Colonic mucosa (tissue), 4 donors: Measurements from ENCODE around the gene USF1. TPM values are rescaled to one million over a fixed set of nuclear protein-coding genes. Genes with fewer than 3 reads are reported as not detected.

ENCODE experiments used
- DNase-seq: peaks from one replicate; pipeline ENCODE4 v3.0.0-alpha.2; 2020
- H3K27ac ChIP-seq: fragments of 200-600 bp; one replicate; pipeline ENCODE4 v1.8.0; 2021
- H3K27me3 ChIP-seq: fragments of 200-600 bp; one replicate; pipeline ENCODE4 v1.8.0; 2021
- H3K36me3 ChIP-seq: fragments of 200-600 bp; one replicate; pipeline ENCODE4 v1.8.0; 2021
- H3K4me1 ChIP-seq: fragments of 200-600 bp; one replicate; pipeline ENCODE4 v1.8.0; 2021; ENCODE audit warnings: mild to moderate bottlenecking
- H3K4me3 ChIP-seq: fragments of 200-600 bp; one replicate; pipeline ENCODE4 v1.8.0; 2021
- H3K9ac ChIP-seq, 2 donors: one replicate each; pipeline ENCODE4 v1.7.0; 2013; ENCODE audit warnings: control low read depth in 2 of 2, low read depth in 2 of 2, low read length in 2 of 2
- H3K9me3 ChIP-seq: fragments of 200-600 bp; one replicate; pipeline ENCODE4 v1.8.0; 2021
- CTCF ChIP-seq: fragments of 200-600 bp; IDR thresholded peaks from one replicate; pipeline ENCODE4 v1.8.0; 2022; ENCODE audit warnings: antibody characterized with exemption, mild to moderate bottlenecking
- intact Hi-C: fragments of 100-400 bp; cut with DNase I; formaldehyde crosslinking; loops from one replicate; pipeline ENCODE4 v1.14.1; 2022
- total RNA-seq, 2 donors: library from RNA; stranded (reverse); fragmentation: NEBNext Ultra II Directional in 1 of 2; extraction: Animal tissue kit (Norgen Biotek cat#: 25700) in 1 of 2; gene quantifications; one replicate each; pipeline ENCODE4 v1.2.1, GENCODE V29; 2021
- donor health status: healthy.
- donor health status: DM: no; HTN: no; CAD: no.
- donor health status: DM: no; HTN: no; CAD: no.

The USF1 gene
- total RNA-seq, 2 donors from 2014 or later = 63.6 TPM

- H3K4me3 ChIP-seq = no peak overlapping the region
- H3K27ac ChIP-seq = peak overlapping the region; percentile 95
- no peak overlapping the region for H3K9ac ChIP-seq
- H3K9me3 ChIP-seq = no peaks in the 10 kb centered on the region
- no peaks in the 10 kb centered on the region for H3K4me1 ChIP-seq
- TF ChIP-seq CTCF = no peak
- intact Hi-C loops = no loop called here
- H3K36me3 ChIP-seq = no peaks in the 10 kb centered on the region
- DNase-seq = no peak
- no peaks in the 10 kb centered on the region for H3K27me3 ChIP-seq
Measured at GRCh38 chr1:161012420-161012819, 33.4 kb downstream of the USF1 start.

- H3K36me3 ChIP-seq = no peaks in the 10 kb centered on the region
- intact Hi-C loops = no loop called here
- H3K27ac ChIP-seq = no peak overlapping the region
Measured at GRCh38 chr1:161009602-161010211, 36.1 kb downstream of the USF1 start.

GRCh38 chr1:161008869-161009510 is 36.8 kb downstream of the USF1 start:
- Histone ChIP-seq H3K27ac (no peak overlapping the region), H3K4me3 (no peak overlapping the region), H3K9me3 (no peaks in the 10 kb centered on the region), H3K9ac (no peak overlapping the region), H3K27me3 (no peaks in the 10 kb centered on the region), H3K4me1 (peaks cover 4% of the 10 kb centered on the region), H3K36me3 (no peaks in the 10 kb centered on the region)
- TF ChIP-seq CTCF = no peak
- no peak for DNase-seq
- intact Hi-C loops = no loop called here

More at GRCh38 chr1:161009602-161010211, 36.1 kb downstream of the USF1 start:
- H3K4me1 ChIP-seq = peaks cover 4% of the 10 kb centered on the region
- H3K9ac ChIP-seq = no peak overlapping the region
- H3K27me3 ChIP-seq = no peaks in the 10 kb centered on the region
- no peak for DNase-seq
- H3K4me3 ChIP-seq = no peak overlapping the region
- TF ChIP-seq CTCF = no peak
- H3K9me3 ChIP-seq = no peaks in the 10 kb centered on the region

DNA sequence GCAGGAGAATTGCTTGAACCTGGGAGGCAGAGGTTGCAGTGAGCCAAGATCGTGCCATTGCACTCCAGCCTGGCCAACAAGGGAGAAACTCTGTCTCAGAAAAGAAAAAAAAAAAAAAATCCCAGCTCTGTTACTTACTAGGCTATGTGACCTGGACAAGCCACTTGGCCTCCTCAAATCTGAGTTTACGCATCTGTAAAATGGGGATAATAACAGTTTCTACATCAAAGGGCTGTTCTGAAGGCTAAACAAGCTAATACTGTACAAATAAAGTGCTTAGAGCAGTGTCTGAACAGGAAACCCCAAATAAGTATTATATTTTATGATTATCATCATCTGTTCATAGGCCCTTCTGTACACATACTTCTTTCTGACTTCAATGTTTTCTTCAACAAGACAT is 38.4 kb downstream of the USF1 start:
- Histone ChIP-seq H3K36me3 (no peaks in the 10 kb centered on the region), H3K9me3 (no peaks in the 10 kb centered on the region), H3K4me3 (no peak overlapping the region), H3K9ac (no peak overlapping the region), H3K27ac (no peak overlapping the region), H3K4me1 (peaks cover 4% of the 10 kb centered on the region), H3K27me3 (no peaks in the 10 kb centered on the region)
- intact Hi-C loops = no loop called here
- TF ChIP-seq CTCF = no peak
- no peak for DNase-seq

- H3K9ac ChIP-seq = no peak overlapping the region
- no peaks in the 10 kb centered on the region for H3K36me3 ChIP-seq
- no peak for DNase-seq
- H3K27ac ChIP-seq = no peak overlapping the region
- no peak for TF ChIP-seq CTCF
- H3K4me3 ChIP-seq = no peak overlapping the region
- no peaks in the 10 kb centered on the region for H3K9me3 ChIP-seq
- intact Hi-C loops = no loop called here
- H3K27me3 ChIP-seq = no peaks in the 10 kb centered on the region
- peaks cover 4% of the 10 kb centered on the region for H3K4me1 ChIP-seq
Measured at GRCh38 chr1:161006563-161006962, 39.2 kb downstream of the USF1 start.
